ENCODE results near the gene CPXM1. TPM values are rescaled to one million over a fixed set of nuclear protein-coding genes. Genes with fewer than 3 reads are reported as not detected.
A peak's percentile ranks its signal among the peaks of the same experiment; 100 is the strongest.

The CPXM1 gene
- total RNA-seq, 6 experiments from 2014 or later = 0.07 to 0.16 (median 0.12) TPM; not detected in 3

DNA sequence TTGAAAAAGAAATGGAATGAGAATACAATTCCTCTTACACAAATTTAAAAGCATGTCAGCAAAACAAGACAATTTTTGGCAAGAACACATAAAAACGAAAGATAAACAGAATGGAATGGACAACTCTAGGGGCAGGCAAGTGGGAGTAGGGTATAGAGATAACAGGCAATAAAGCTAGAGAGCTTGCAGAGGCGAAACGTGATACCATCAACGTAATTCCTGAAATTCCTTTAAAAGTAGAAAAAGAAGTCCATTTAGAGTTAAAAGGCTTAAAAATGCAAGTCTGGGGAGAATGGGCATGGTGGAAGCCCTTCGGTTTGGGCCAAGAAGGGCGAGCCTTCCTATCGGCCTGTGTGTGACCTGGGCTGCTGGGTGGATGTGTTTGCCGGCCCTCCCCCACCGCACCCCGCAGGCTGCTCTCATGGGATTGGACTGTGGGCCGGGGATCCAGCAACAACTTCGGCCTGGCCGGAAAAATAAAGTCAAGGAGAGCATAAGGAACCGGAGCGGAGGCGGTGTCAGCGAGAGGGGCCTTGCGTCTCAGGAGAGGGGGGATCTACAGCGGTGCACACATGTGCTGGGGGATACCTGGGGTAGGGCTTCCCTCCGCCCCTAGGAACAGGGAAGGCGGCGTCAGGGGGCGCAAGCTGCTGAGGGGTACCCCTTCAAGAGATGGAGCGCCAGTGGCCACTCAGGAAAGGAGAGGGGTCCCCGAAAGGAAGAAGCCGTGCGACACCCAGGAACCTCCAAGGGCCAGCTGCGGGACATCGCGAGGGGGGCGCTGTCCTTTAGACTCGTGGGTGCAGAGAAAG lies 19.9 kb upstream of the CPXM1 start:
- WGBS (ENCODE audit: insufficient coverage, low coverage, low lambda C conversion rate, missing lambda C conversion rate) = 38% methylated on average over 10 of the region's 32 CpGs
- H3K9me3 ChIP-seq = no peaks in the 10 kb centered on the region
- intact Hi-C loops (cut with DNase I) = no loop called here
- H3K4me3 ChIP-seq = no peak overlapping the region
- DNase-seq (no peak), ATAC-seq (peak in 1 of 4 donors; percentile 14)
- TF ChIP-seq POLR2A (IDR thresholded peaks at IDR 0.05) = no peak
- TF ChIP-seq CTCF (IDR thresholded peaks at IDR 0.05) = no peak
- no peaks in the 10 kb centered on the region for H3K4me1 ChIP-seq
- peaks cover 0 to 18% of the 10 kb centered on the region in 2 donors for H3K27me3 ChIP-seq
- H3K36me3 ChIP-seq = no peaks in the 10 kb centered on the region
- no peak overlapping the region for H3K27ac ChIP-seq

GRCh38 chr20:2817891-2818595 lies 17.6 kb upstream of the CPXM1 start:
- H3K4me1 ChIP-seq = no peaks in the 10 kb centered on the region
- TF ChIP-seq POLR2A (IDR thresholded peaks at IDR 0.05) (no peak), CTCF (IDR thresholded peaks at IDR 0.05) (no peak)
- H3K27ac ChIP-seq = no peak overlapping the region
- 54% methylated on average over 3 of the region's 7 CpGs for WGBS (ENCODE audit: insufficient coverage, low coverage, low lambda C conversion rate, missing lambda C conversion rate)
- ATAC-seq (no peak), DNase-seq (no peak)
- no peaks in the 10 kb centered on the region for H3K36me3 ChIP-seq
- peaks cover 0 to 18% of the 10 kb centered on the region in 2 donors for H3K27me3 ChIP-seq
- no peaks in the 10 kb centered on the region for H3K9me3 ChIP-seq
- H3K4me3 ChIP-seq = no peak overlapping the region
- intact Hi-C loops (cut with DNase I) = no loop called here

GRCh38 chr20:2817341-2817726 lies 16.9 kb upstream of the CPXM1 start:
- Histone ChIP-seq H3K4me1 (no peaks in the 10 kb centered on the region), H3K4me3 (no peak overlapping the region), H3K9me3 (no peaks in the 10 kb centered on the region), H3K27ac (no peak overlapping the region), H3K27me3 (peaks cover 0 to 18% of the 10 kb centered on the region in 2 donors), H3K36me3 (no peaks in the 10 kb centered on the region)
- TF ChIP-seq POLR2A (IDR thresholded peaks at IDR 0.05) (no peak), CTCF (IDR thresholded peaks at IDR 0.05) (no peak)
- DNase-seq (no peak), ATAC-seq (no peak)
- WGBS (ENCODE audit: insufficient coverage, low coverage, low lambda C conversion rate, missing lambda C conversion rate) = no CpG with 5 or more reads among the region's 2 CpGs
- intact Hi-C loops (cut with DNase I) = no loop called here

GRCh38 chr20:2816583-2817340 lies 16.3 kb upstream of the CPXM1 start:
- WGBS (ENCODE audit: insufficient coverage, low coverage, low lambda C conversion rate, missing lambda C conversion rate) = 46% methylated on average over 5 of the region's 20 CpGs

More at GRCh38 chr20:2816583-2817340, 16.3 kb upstream of the CPXM1 start:
- no peak overlapping the region for H3K4me3 ChIP-seq
- ATAC-seq = peak in 1 of 4 donors; percentile 15
- H3K9me3 ChIP-seq = no peaks in the 10 kb centered on the region
- peaks cover 0 to 18% of the 10 kb centered on the region in 2 donors for H3K27me3 ChIP-seq
- no peaks in the 10 kb centered on the region for H3K36me3 ChIP-seq
- intact Hi-C loops (cut with DNase I) = no loop called here
- no peak overlapping the region for H3K27ac ChIP-seq
- TF ChIP-seq CTCF (IDR thresholded peaks at IDR 0.05) = no peak
- no peak for TF ChIP-seq POLR2A (IDR thresholded peaks at IDR 0.05)
- peak in 1 of 3 donors; percentile 42 for DNase-seq
- no peaks in the 10 kb centered on the region for H3K4me1 ChIP-seq

Data from right lobe of liver (tissue), 6 donors.